Measurements from ENCODE around the gene STPG1.

- TF ChIP-seq CTCF (IDR thresholded peaks at IDR 0.05; ENCODE audit: low read length) (no peak), EZH2phosphoT487 (IDR thresholded peaks at IDR 0.05; ENCODE audit: low read length) (no peak)
Observed at GRCh38 chr1:24420547-24420946, 7.0 kb upstream of the STPG1 start.
